ENCODE results near the gene USP6NL. TPM values are rescaled to one million over a fixed set of nuclear protein-coding genes. Genes with fewer than 3 reads are reported as not detected.

USP6NL gene
- total RNA-seq, 1 donor from 2014 or later: 33.3 TPM

DNA sequence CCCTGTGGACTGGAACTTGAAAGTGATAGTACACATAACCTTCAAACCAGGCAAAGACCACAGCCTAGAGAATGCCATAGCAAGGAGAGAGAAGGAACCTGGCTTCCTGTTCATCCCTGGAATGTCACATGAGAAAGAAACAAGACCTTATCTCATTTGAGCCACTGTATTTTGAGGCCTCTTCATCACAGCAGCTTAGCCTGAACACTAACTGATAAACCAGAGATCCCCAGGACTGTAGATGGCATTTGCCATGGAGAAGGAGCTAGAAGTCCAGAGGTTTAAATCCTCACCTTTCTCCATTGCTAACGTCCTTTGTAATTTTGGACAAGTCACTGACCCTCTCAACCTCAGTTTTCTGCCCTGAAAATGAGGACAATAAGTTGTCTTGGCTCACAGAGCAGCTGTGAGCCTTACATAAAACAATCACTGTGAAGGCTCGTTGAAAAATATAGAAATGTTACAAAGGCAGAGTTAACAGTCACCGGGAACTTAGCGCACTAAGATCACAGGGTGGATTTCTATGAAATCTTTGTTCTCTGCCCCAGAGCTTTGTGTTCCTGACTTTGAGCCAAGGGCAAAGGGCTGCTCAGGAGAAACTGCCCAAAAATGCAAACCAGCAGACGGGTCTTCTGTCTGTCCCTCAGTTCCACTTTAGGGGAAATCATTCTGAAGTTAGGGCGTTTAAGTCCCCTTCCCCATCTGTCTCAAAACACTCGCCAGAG lies 197.0 kb downstream of the USP6NL start:
- no peak for ATAC-seq

DNA sequence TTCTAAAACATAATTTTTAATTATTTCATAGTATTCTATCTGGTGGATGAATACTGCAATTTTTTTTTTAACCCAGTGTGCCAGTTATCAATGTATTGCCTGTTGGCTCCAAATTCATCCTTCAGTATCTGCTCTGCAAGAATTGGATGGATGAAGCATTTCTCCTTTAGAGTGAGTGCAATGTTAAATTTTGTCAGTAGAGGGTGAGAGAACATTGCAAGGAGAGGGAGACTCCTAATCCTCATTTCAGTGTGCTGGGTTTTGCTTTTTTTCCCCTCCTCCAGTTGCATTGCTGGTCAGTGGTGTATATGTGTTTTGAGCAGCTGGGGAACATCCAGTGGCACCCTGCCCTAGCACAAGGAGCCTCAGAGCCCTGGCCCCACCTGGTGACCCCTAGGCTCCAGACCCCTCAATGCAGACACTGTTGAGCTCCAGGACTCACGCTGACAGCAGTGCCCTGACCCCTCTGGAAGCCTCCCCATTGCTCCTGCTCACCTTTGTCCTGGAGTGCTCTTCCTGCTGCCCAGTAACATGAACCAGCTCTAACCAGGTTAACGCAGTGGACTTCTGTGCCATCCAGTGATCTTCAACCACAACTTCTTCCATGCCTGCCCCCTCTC lies 199.4 kb downstream of the USP6NL start:
- no peak for ATAC-seq

DNA sequence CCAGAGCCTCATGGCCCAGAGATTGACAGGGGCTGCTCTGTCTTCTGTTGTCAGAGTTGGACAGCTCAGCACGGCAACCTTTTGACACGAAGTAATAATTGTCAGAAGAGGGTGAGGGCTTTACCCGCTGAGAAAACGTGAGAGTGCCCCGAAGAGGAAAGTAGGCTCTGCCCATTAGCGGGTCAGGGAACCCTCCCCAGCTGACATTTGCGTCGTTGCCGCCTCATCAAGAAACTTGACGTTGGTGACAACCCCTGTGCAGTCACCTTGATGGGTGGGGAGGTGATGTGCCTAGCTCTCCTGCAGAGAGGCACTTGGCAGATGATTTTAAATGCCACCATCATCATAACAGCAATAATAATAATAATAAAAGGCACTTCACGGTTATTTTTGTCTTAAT lies 202.1 kb downstream of the USP6NL start:
- ATAC-seq: no peak

DNA sequence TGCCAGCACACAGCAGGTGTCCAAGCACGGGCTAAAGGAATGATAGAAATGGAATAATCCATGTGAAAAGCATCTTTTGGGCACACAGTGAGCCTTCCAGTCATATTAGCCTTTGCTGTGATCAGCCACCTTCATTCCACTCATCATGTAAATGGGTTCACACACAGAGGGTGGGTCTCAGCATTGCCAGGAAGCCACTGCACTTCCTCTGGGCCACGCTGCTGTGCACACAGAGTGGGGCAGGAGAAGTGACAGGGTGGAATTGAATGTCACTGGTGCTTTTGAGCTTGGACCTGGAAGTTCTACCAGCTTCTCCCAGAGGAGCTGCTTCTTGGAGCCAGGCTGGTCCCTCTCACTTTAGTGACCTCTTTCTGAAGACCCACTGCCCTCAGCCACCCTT lies 203.5 kb downstream of the USP6NL start:
- no peak for ATAC-seq

DNA sequence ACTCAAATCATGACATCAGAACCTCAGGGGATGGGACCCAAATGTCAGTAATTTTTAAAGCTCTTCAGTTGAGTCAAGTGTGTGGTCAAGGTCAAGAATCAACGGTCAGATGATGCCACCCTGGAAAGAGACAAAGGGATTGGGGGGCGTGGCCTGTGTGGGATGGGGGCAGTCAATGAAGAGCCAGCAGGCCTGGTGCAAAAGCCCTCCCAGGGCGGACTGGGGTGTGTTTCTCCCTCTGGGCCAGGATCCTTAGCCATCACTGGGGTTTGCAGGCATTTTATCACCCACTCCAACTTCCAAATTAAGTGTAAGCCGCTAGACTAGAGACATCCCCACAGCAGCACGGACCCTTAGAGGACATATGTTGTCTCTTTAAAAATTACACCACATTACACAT lies 204.7 kb downstream of the USP6NL start:
- ATAC-seq: no peak

DNA sequence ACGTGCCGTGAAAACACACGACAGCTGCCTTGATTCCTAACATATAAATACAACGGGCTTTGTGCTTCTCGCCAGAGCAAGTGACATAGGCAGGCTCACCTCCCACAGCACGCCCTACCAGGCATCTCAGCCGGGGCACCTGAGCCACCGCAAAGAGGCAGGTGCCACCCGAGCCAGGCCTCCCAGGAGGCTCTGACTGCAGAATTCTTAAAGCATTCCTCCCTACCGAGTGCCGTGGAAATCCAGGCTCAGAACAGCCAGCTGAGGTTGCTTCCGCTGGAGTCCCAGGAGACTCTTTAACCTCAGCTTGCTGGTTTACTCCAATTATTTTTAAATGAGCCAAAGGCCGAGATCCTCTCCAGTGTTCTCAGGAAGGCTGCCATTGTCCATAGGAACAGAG lies 206.5 kb downstream of the USP6NL start:
- no peak for ATAC-seq

Other genes starting within 250 kb of the USP6NL start
- 17.8 TPM for gene ECHDC3, start 130.7 kb upstream of the USP6NL start, total RNA-seq
- gene PROSER2, start 211.7 kb upstream of the USP6NL start, total RNA-seq: 10.1 TPM